HEK293 (cell line): ENCODE results near the gene MZT2B.
"Not testable (repeated sequence)": the region's sequence is repeated elsewhere in the genome, so short reads cannot be mapped to it uniquely, and the experiment has no call there.

Experiments
- CTCF ChIA-PET: fragments of 350-600 bp; formaldehyde crosslinking; extraction: SDS; loops from one replicate; lab custom pipeline; 2021; ENCODE audit warnings: antibody characterized with exemption; lab: Yijun Ruan, JAX
- POLR2A ChIA-PET: fragments of 300-600 bp; formaldehyde crosslinking; extraction: SDS; loops from one replicate; lab custom pipeline; 2020; ENCODE audit warnings: antibody characterized with exemption, inconsistent platforms; lab: Yijun Ruan, JAX
- H3K27ac ChIP-seq: fragments of 200-500 bp; sonication (Bioruptor generic); 2 replicates; pipeline ENCODE4 v1.5.1; 2014; ENCODE audit warnings: low read depth, low read length, control low read depth, inconsistent platforms; ENCODE audit errors: extremely low read depth
- H3K36me3 ChIP-seq, 2 experiments: fragments of 200-500 bp in 1 of 2; sonication (Bioruptor generic) in 1 of 2; 1 replicate in 1 of 2; 2 replicates in 1 of 2; pipeline ENCODE4 v1.5.1; 2014 to 2017; ENCODE audit warnings: inconsistent platforms in 2 of 2, low read length in 2 of 2; ENCODE audit not compliant: control insufficient read depth in 2 of 2, insufficient read depth in 1 of 2
- H3K4me1 ChIP-seq: fragments of 200-500 bp; sonication (Bioruptor generic); 2 replicates; pipeline ENCODE4 v1.5.1; 2014; ENCODE audit warnings: mild to moderate bottlenecking, low read length, inconsistent platforms; ENCODE audit not compliant: control insufficient read depth, insufficient read depth
- H3K4me3 ChIP-seq: 2 replicates; pipeline ENCODE4 v1.5.1; 2011; ENCODE audit warnings: low read depth, mild to moderate bottlenecking, control low read depth, low read length, moderate library complexity
- H3K9me3 ChIP-seq: fragments of 200-500 bp; sonication (Bioruptor generic); 2 replicates; pipeline ENCODE4 v1.5.1; 2014; ENCODE audit warnings: low read depth, low read length, inconsistent platforms; ENCODE audit not compliant: control insufficient read depth, insufficient read depth
- GLIS1 ChIP-seq: fragments of 450-650 bp; formaldehyde crosslinking; IDR thresholded peaks from 2 replicates; pipeline ENCODE4 v1.5.1; 2016; ENCODE audit warnings: missing biosample characterization, missing genetic modification characterization
- GLIS2 ChIP-seq: fragments of 450-650 bp; formaldehyde crosslinking; IDR thresholded peaks from 2 replicates; pipeline ENCODE4 v1.5.1; 2016; ENCODE audit warnings: missing biosample characterization, missing genetic modification characterization
- HIC1 ChIP-seq: fragments of 450-650 bp; formaldehyde crosslinking; IDR thresholded peaks from 2 replicates; pipeline ENCODE4 v1.5.1; 2016; ENCODE audit warnings: missing biosample characterization, missing genetic modification characterization
- YY1 ChIP-seq: fragments of 450-650 bp; formaldehyde crosslinking; IDR thresholded peaks from 2 replicates; pipeline ENCODE4 v1.5.1; 2018; ENCODE audit warnings: missing biosample characterization, missing genetic modification characterization
- ZBTB20 ChIP-seq: fragments of 450-650 bp; formaldehyde crosslinking; IDR thresholded peaks from 2 replicates; pipeline ENCODE4 v1.5.1; 2016; ENCODE audit warnings: missing biosample characterization, missing genetic modification characterization
- ZBTB8A ChIP-seq: fragments of 450-650 bp; formaldehyde crosslinking; IDR thresholded peaks from 2 replicates; pipeline ENCODE4 v1.5.1; 2016; ENCODE audit warnings: missing biosample characterization, missing genetic modification characterization
- ZNF335 ChIP-seq: fragments of 450-650 bp; formaldehyde crosslinking; conservative IDR thresholded peaks from 2 replicates; pipeline ENCODE4 v1.5.1; 2016; ENCODE audit warnings: missing biosample characterization, missing genetic modification characterization
- ZNF423 ChIP-seq: fragments of 450-650 bp; formaldehyde crosslinking; IDR thresholded peaks from 2 replicates; pipeline ENCODE4 v1.5.1; 2016; ENCODE audit warnings: missing biosample characterization, missing genetic modification characterization
- ZNF449 ChIP-seq: fragments of 450-650 bp; formaldehyde crosslinking; IDR thresholded peaks from 2 replicates; pipeline ENCODE4 v1.5.1; 2017; ENCODE audit warnings: missing biosample characterization, mild to moderate bottlenecking, missing genetic modification characterization, moderate library complexity
- ZNF792 ChIP-seq: fragments of 450-650 bp; formaldehyde crosslinking; IDR thresholded peaks from 2 replicates; pipeline ENCODE4 v1.5.1; 2016; ENCODE audit warnings: missing biosample characterization, missing genetic modification characterization
- ZSCAN30 ChIP-seq: fragments of 450-650 bp; IDR thresholded peaks from 2 replicates; pipeline ENCODE4 v1.5.1; 2018; ENCODE audit warnings: missing biosample characterization, mild to moderate bottlenecking, missing genetic modification characterization, moderate library complexity
- TF ChIP-seq, protein P1 (sequence below): fragments of 450-650 bp; formaldehyde crosslinking; optimal IDR thresholded peaks from 2 replicates; pipeline ENCODE3; 2016; ENCODE audit warnings: missing biosample characterization, mild to moderate bottlenecking, missing genetic modification characterization
- TF ChIP-seq, protein P2 (sequence below): fragments of 450-650 bp; formaldehyde crosslinking; IDR thresholded peaks from 2 replicates; pipeline ENCODE4 v1.5.1; 2016; ENCODE audit warnings: missing biosample characterization, missing genetic modification characterization

MZT2B gene, protein sequence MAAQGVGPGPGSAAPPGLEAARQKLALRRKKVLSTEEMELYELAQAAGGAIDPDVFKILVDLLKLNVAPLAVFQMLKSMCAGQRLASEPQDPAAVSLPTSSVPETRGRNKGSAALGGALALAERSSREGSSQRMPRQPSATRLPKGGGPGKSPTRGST

DNA sequence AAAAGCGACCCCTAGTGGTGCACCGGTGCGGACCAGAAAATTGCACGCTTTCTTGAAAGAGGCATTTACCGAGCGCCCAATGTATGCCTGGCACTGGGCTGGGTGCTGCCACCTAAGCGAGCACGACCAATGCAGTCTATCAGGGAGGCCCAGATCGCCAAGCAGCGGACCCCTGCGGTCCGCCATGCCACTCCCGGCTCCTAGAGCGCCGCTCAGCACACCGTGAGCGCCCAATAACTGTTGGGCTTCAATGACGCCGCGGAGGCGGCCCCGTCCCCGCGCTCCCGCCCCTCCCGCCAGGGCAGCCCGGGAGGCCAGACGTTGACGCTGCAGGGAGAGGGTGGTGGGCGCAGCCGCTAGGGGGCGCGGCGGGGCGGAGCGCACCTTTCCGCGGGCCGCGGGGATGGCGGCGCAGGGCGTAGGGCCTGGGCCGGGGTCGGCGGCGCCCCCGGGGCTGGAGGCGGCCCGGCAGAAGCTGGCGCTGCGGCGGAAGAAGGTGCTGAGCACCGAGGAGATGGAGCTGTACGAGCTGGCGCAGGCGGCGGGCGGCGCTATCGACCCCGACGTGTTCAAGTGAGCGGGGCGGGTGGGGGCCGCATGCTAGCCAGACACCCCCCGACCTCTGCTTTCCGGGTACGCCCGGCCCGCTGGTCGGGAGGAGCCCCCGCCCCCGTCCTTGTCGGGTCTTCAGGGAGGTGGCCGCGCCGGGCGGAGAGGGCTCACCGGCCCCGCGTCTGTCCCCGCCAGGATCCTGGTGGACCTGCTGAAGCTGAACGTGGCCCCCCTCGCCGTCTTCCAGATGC lies at the start of gene MZT2B:
Gene MZT2B, plus strand, starts transcription at position 383 of the 803 bp plus-strand sequence. Its CDS starts 21 bp downstream, at position 404.
- CTCF ChIA-PET = interaction anchor here (1.5 to 5.4 kb wide), 3 partner anchors 150 to 191 kb away, joined by 5 to 41 read pairs (median 6); partner anchors contain the start of gene IMP4
- peaks cover 6 to 42% of the 10 kb centered on the region in 2 experiments; a peak in 2 of 3 replicates for H3K36me3 ChIP-seq

More for the DNA sequence above, at the start of gene MZT2B:
- not testable (repeated sequence) for H3K4me1 ChIP-seq, H3K9me3 ChIP-seq
- Histone ChIP-seq H3K4me3 (peak within 1 kb of the TSS; percentile 93), H3K27ac (peak within 1 kb of the TSS; percentile 79)
- POLR2A ChIA-PET = interaction anchor here (0.7 to 1.4 kb wide), 4 partner anchors 74 to 160 kb away, joined by 3 to 9 read pairs (median 8); partner anchors contain the start of gene IMP4
- peak; percentile 93 for TF ChIP-seq HIC1 (tag by site-specific recombination)
- TF ChIP-seq GLIS1 (tag by site-specific recombination) = peak; percentile 34; the same call in 1 of the 2 replicates
- TF ChIP-seq, protein P1, sequence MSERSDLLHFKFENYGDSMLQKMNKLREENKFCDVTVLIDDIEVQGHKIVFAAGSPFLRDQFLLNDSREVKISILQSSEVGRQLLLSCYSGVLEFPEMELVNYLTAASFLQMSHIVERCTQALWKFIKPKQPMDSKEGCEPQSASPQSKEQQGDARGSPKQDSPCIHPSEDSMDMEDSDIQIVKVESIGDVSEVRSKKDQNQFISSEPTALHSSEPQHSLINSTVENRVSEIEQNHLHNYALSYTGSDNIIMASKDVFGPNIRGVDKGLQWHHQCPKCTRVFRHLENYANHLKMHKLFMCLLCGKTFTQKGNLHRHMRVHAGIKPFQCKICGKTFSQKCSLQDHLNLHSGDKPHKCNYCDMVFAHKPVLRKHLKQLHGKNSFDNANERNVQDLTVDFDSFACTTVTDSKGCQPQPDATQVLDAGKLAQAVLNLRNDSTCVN (tag by site-specific recombination) = peak; percentile 56
- TF ChIP-seq, protein P2, sequence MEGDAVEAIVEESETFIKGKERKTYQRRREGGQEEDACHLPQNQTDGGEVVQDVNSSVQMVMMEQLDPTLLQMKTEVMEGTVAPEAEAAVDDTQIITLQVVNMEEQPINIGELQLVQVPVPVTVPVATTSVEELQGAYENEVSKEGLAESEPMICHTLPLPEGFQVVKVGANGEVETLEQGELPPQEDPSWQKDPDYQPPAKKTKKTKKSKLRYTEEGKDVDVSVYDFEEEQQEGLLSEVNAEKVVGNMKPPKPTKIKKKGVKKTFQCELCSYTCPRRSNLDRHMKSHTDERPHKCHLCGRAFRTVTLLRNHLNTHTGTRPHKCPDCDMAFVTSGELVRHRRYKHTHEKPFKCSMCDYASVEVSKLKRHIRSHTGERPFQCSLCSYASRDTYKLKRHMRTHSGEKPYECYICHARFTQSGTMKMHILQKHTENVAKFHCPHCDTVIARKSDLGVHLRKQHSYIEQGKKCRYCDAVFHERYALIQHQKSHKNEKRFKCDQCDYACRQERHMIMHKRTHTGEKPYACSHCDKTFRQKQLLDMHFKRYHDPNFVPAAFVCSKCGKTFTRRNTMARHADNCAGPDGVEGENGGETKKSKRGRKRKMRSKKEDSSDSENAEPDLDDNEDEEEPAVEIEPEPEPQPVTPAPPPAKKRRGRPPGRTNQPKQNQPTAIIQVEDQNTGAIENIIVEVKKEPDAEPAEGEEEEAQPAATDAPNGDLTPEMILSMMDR (tag by site-specific recombination) = peak; percentile 40; the same call in 1 of the 2 replicates
- peak; percentile 61; the same call in 1 of the 2 replicates for TF ChIP-seq ZNF449 (tag by site-specific recombination)
- peak; percentile 25; the same call in 1 of the 2 replicates for TF ChIP-seq ZBTB20 (tag by site-specific recombination)
- TF ChIP-seq ZNF335 (tag by site-specific recombination) = peak; percentile 27
- 0 out of 2 replicates have a peak, but pooled peaks have one; percentile 49 for TF ChIP-seq ZSCAN30 (tag by site-specific recombination)
- TF ChIP-seq ZBTB8A (tag by site-specific recombination) = peak; percentile 78; the same call in 1 of the 2 replicates
- peak; percentile 27; the same call in 1 of the 2 replicates for TF ChIP-seq YY1
- peak; percentile 74; the same call in 1 of the 2 replicates for TF ChIP-seq GLIS2 (tag by site-specific recombination)
- TF ChIP-seq ZNF792 (tag by site-specific recombination) = peak; percentile 94
- TF ChIP-seq ZNF423 = 0 out of 2 replicates have a peak, but pooled peaks have one; percentile 26
